NCI-H345 (cell line): Measurements from ENCODE around the gene THRB.
"Not testable (repeated sequence)": the region's sequence is repeated elsewhere in the genome, so short reads cannot be mapped to it uniquely, and the experiment has no call there.

ENCODE experiments used
- DNase-seq: peaks from one replicate; lab custom pipeline; 2025; lab: John Stamatoyannopoulos, UW

Gene THRB

DNA sequence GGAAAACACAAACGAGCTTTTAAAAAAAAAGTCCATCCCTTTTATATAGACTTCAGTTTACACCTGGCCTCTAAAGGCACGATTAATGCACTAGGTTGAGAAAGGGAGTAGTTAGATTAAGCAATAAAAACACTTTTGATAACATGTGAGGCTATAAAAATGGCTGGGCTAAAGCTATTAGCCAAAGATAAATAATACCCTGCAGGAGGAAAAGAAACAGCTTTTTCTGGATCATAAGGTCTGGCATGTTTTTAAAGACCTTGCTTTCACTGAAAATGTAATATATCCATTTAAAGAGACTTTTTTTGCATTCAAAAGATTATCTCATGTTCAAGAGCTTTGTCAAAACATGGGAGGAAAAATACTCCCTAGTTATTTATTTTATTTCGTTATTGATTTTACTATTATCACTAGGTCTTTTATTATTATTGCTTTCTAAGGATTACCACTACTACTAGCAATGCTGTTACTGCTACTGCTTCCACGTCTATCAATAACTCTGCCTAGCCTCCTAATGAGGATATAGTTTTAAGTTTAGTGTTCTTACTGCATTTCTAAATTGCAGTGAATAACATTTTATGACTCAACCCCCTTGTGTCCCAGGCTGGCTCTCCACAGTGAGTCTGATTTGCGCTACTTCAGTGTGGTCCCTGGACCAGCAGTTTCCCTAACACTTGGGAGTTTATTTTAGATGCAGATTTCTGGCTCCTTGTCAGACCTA is 93.4 kb downstream of the THRB start:
- DNase-seq, result no peak

DNA sequence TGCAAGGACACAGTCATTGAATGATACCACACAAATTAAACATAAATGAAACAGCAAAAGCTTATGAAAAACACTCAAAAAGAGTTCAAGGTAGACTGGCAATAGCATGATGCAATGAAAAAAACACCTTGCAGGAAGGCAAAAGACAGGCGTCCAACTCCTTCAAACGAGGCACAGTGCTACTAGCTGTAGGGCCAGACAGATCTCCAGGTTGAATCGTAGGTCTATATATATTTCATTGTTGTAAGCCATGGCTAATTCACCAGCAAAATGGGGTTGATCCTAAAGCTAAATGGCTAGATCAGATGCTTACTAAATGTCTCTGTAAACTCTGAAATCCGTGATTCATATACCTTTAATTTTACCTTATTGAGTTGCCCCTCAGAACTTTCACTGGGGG is 94.2 kb downstream of the THRB start:
- no peak for DNase-seq

- DNase-seq, result no peak
Measured at GRCh38 chr3:24400015-24400414, 94.6 kb downstream of the THRB start.

GRCh38 chr3:24399614-24400013 is 95.0 kb downstream of the THRB start:
- no peak for DNase-seq

DNA sequence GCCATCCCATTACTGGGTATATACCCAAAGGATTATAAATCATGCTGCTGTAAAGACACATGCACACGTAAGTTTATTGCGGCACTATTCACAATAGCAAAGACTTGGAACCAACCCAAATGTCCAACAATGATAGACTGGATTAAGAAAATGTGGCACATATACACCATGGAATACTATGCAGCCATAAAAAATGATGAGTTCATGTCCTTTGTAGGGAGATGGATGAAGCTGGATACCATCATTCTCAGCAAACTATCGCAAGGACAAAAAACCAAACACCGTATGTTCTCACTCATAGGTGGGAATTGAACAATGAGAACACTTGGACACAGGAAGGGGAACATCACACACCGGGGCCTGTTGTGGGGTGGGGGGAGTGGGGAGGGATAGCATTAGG is 95.9 kb downstream of the THRB start:
- DNase-seq, result not testable (repeated sequence)

DNA sequence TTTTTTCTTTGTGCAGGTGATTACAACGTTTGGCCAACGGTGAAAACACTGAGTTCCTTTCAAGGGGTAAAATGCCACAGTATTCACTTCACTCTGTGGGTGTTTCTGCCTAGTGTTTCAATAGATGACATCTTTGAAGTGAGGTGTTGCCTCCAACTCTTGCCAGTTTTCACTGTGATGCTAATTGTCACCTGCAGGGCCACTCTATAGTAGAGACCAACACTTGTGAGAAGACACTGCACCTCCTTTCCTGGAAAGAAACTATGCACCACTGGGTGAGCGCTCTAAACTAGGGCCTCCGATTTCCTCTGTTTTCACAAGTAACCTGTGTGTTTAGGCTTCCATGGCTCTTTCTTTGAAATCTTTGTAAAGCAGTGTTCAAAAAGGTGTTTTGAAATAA is 98.3 kb downstream of the THRB start:
- DNase-seq, result no peak

DNA sequence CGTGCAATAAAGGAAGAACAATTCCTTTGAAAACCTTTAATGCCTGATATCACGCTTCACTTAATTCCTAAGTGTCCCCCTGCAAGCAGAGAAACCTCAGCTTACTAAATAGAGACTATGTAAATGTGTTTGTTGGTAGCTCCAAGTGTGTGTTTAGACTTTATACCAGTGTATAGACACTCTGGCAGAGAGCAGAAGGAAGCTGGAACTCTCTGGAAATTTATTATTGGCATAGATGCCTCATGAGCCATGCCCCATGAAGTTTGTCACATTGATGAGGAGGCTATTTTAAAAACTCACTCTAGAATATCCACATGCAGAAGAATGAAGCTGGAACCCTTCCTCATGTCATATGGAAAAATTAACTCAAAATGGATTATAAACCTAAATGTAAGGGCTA is 99.9 kb downstream of the THRB start:
- DNase-seq, result no peak

GRCh38 chr3:24393316-24393715 is 101.3 kb downstream of the THRB start:
- no peak for DNase-seq

- no peak for DNase-seq
Measured at GRCh38 chr3:24390169-24391130, 104.2 kb downstream of the THRB start.

DNA sequence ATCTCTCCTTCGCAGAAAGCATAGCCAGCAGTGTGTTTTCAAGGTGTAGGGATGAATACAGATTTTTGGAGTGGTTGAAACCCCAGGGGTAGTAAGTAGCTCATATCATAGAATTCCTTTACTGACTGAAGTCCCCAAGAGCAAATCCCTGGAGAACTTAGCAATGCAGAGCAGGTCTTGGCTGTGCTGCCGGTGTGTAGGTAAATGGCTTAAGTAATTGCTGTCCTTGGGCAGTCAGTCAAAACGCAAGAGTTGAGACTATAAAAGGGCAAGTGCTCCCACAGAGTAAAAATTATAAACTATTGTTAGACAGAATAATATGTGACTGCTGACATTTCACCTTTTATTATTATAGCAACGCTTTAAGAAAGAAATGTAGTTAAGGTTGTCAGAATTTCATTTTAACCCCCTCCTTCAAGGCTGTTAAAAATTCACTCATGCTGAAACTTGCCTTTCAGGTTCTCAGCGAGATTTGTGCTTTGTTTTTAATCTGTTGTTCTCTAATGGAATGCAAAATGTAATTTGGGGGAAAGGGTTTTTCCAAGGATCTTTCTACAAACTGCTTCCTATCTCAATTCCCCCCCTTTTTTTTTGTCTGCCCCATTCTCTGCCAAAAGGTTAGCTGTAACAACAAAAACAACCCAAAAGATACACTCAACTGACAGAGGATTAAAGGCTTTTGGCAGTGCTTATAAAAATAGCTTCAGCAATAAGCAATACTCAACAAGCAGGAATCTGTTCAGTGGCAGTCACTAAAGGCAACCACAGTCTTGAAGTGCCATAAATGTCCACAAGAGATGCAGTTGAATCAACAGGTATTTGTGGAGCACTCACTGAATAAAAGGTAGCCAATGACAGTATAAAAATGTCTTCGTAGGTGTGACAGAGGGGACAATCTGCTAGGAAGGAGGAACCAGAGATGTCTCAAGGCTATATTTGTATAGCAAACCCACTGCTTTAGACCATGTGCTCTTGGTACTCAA is 105.3 kb downstream of the THRB start:
- no peak for DNase-seq

- no peak for DNase-seq
Measured at GRCh38 chr3:24388611-24389010, 106.0 kb downstream of the THRB start.

GRCh38 chr3:24388159-24388558 is 106.5 kb downstream of the THRB start:
- no peak for DNase-seq

- no peak for DNase-seq
Measured at GRCh38 chr3:24387493-24387892, 107.2 kb downstream of the THRB start.

- no peak for DNase-seq
Measured at GRCh38 chr3:24387000-24387399, 107.7 kb downstream of the THRB start.

- no peak for DNase-seq
Measured at GRCh38 chr3:24386458-24386857, 108.2 kb downstream of the THRB start.

DNA sequence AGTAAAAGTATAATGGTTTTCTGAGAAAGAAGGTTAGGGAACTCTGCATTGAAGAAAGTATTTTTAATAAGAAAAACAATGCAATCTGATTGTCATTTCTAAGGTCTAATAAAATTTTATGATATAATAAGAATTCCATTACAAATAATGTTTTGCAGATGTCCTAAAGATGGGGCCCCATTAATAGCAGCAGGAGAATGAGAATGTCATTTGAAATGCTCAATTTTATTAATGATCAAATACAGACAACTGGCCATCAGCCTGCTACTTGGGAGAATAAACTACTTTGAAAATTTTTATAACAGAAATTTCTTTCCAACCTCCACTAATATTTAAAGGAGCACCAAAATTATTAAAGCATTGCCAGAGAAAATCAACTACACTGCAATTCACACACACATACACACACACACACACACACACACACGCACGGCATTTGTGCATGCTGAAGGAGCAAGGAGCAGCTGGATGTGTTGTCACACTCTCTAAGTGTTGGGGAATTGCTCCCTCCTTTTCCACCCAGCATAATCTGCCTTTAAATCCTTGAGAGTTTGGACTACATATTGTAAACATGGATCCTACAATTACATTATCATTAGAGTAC is 109.5 kb downstream of the THRB start:
- DNase-seq, result no peak

- no peak for DNase-seq
Measured at GRCh38 chr3:24382647-24383046, 112.0 kb downstream of the THRB start.

DNA sequence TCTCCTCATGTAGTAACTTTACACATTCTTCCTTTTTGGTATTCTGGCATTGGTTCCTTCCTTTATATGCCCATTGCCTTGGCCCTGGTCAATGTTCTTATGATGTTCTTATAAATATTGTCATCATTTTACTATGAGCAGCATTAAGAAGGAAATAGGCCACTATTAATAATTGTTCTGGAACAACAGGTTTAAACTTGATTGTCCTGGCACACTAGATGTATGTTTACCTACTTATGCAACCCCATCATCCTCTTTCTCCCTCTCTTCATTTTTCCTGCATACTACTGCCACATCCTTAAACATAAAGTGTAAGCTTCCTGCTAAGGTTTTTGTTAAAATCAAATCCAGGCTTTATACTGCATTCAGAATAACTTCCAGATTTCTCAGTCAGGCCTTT is 114.7 kb downstream of the THRB start:
- DNase-seq, result no peak

DNA sequence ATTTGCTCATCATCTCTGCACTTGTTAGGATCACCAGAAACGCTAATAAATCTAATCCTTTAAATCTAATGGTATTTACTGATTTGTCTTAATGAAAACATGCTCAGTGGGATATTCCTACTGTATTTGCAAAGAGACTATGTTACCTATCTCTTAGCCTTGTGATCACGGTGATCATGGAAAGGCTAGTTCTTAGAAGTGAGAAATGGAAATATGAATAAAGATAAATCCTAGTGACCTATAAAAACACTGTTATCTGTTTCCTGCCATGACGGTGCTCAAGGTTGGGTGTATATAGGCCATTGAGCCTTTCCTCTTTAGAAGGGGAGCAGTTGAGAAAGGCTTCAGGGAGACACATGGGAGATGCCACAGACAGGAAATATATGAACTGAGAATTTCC is 116.3 kb downstream of the THRB start:
- DNase-seq, result no peak

GRCh38 chr3:24377218-24377993 is 117.2 kb downstream of the THRB start:
- no peak for DNase-seq

DNA sequence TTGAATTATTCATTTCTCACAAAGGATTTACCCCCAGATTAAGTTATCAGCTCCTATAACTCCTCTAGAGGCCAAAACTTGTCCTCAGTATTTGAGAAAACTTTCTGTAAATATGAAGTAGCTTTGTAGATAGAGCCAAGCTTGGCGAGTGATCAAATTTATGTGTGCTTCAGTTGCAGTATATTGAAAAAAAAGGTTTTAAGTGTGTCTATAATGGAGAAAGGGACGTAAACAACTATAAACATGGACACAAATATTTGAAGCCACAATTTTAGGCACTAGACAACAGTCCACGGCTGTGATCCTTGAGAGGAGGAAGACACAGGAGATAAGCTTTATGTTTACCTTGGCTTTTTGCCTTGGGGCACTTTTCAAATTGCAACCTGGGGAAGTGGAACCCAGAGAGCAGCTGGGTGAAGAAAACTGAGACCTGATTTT is 118.7 kb downstream of the THRB start:
- DNase-seq, result no peak
